Skeletal muscle tissue (tissue), 4 donors: ENCODE results near the gene C15orf40. TPM values are rescaled to one million over a fixed set of nuclear protein-coding genes. Genes with fewer than 3 reads are reported as not detected.
"Not testable (repeated sequence)": the region's sequence is repeated elsewhere in the genome, so short reads cannot be mapped to it uniquely, and the experiment has no call there.

Experiments
- H3K27ac ChIP-seq: one replicate; pipeline ENCODE4 v1.7.0; 2013; ENCODE audit warnings: mild to moderate bottlenecking, low read depth, low read length, inconsistent platforms
- H3K27me3 ChIP-seq, 3 donors: one replicate each; pipeline ENCODE4 v1.7.0; 2013; ENCODE audit warnings: low read length in 3 of 3; ENCODE audit not compliant: control insufficient read depth in 3 of 3, insufficient read depth in 3 of 3
- H3K36me3 ChIP-seq, 3 donors: one replicate each; pipeline ENCODE4 v1.7.0; 2013; ENCODE audit warnings: low read length in 3 of 3; ENCODE audit not compliant: control insufficient read depth in 3 of 3, insufficient read depth in 3 of 3
- H3K4me1 ChIP-seq, 3 donors: one replicate each; pipeline ENCODE4 v1.7.0; 2013; ENCODE audit warnings: low read length in 3 of 3, mild to moderate bottlenecking in 3 of 3; ENCODE audit not compliant: control insufficient read depth in 3 of 3, insufficient read depth in 3 of 3
- H3K4me3 ChIP-seq, 3 donors: one replicate each; pipeline ENCODE4 v1.7.0; 2013; ENCODE audit warnings: low read length in 3 of 3
- H3K9ac ChIP-seq, 3 donors: one replicate each; pipeline ENCODE4 v1.7.0; 2013; ENCODE audit warnings: low read length in 3 of 3, mild to moderate bottlenecking in 3 of 3, moderate library complexity in 2 of 3, low read depth in 1 of 3
- H3K9me3 ChIP-seq, 3 donors: one replicate each; pipeline ENCODE4 v1.7.0; 2013; ENCODE audit warnings: low read length in 3 of 3; ENCODE audit not compliant: control insufficient read depth in 3 of 3
- total RNA-seq: library from RNA; depleted of rRNA; stranded (reverse); fragments of >200 nt; gene quantifications from one replicate; pipeline ENCODE4 v1.2.3, GENCODE V29; 2014
- donor health status: Osteomylitis.

Gene C15orf40
- total RNA-seq, 1 donor from 2014 or later, result 18.3 TPM

- H3K9ac ChIP-seq, result no peak overlapping the region
- H3K9me3 ChIP-seq, result no peaks in the 10 kb centered on the region
- H3K4me1 ChIP-seq, result peaks cover 22 to 67% (median 54%) of the 10 kb centered on the region in 3 donors
- H3K36me3 ChIP-seq, result no peaks in the 10 kb centered on the region
- no peak overlapping the region for H3K4me3 ChIP-seq
- no peak overlapping the region for H3K27ac ChIP-seq
- no peaks in the 10 kb centered on the region for H3K27me3 ChIP-seq
Measured at GRCh38 chr15:82946155-82946701, 65.2 kb downstream of the C15orf40 start.

- Histone ChIP-seq H3K27me3 (no peaks in the 10 kb centered on the region), H3K4me1 (peaks cover 18 to 63% (median 48%) of the 10 kb centered on the region in 3 donors), H3K9me3 (no peaks in the 10 kb centered on the region), H3K9ac (no peak overlapping the region), H3K27ac (no peak overlapping the region), H3K36me3 (no peaks in the 10 kb centered on the region), H3K4me3 (no peak overlapping the region)
Measured at GRCh38 chr15:82945326-82945725, 66.1 kb downstream of the C15orf40 start.

GRCh38 chr15:82944821-82945220 lies 66.6 kb downstream of the C15orf40 start:
- Histone ChIP-seq H3K9ac (no peak overlapping the region), H3K27ac (no peak overlapping the region), H3K27me3 (no peaks in the 10 kb centered on the region), H3K36me3 (no peaks in the 10 kb centered on the region), H3K4me3 (no peak overlapping the region), H3K9me3 (no peaks in the 10 kb centered on the region), H3K4me1 (peaks cover 18 to 61% (median 43%) of the 10 kb centered on the region in 3 donors)

- no peak overlapping the region for H3K4me3 ChIP-seq
- H3K27ac ChIP-seq, result no peak overlapping the region
- no peaks in the 10 kb centered on the region for H3K36me3 ChIP-seq
- H3K27me3 ChIP-seq, result no peaks in the 10 kb centered on the region
- peaks cover 18 to 56% (median 35%) of the 10 kb centered on the region in 3 donors for H3K4me1 ChIP-seq
- H3K9ac ChIP-seq, result no peak overlapping the region
- H3K9me3 ChIP-seq, result no peaks in the 10 kb centered on the region
Measured at GRCh38 chr15:82944056-82944455, 67.4 kb downstream of the C15orf40 start.

- no peaks in the 10 kb centered on the region for H3K9me3 ChIP-seq
- H3K9ac ChIP-seq, result no peak overlapping the region
- peak overlapping the region; percentile 41 for H3K27ac ChIP-seq
- H3K36me3 ChIP-seq, result no peaks in the 10 kb centered on the region
- peak overlapping the region in 1 of 3 donors; percentile 35 for H3K4me3 ChIP-seq
- no peaks in the 10 kb centered on the region for H3K27me3 ChIP-seq
- peaks cover 18 to 52% (median 28%) of the 10 kb centered on the region in 3 donors for H3K4me1 ChIP-seq
Measured at GRCh38 chr15:82943176-82943575, 68.3 kb downstream of the C15orf40 start.

GRCh38 chr15:82942691-82943090 lies 68.7 kb downstream of the C15orf40 start:
- no peak overlapping the region for H3K9ac ChIP-seq
- peak overlapping the region; percentile 41 for H3K27ac ChIP-seq
- H3K9me3 ChIP-seq, result no peaks in the 10 kb centered on the region
- peaks cover 20 to 53% (median 31%) of the 10 kb centered on the region in 3 donors for H3K4me1 ChIP-seq
- H3K36me3 ChIP-seq, result no peaks in the 10 kb centered on the region
- H3K27me3 ChIP-seq, result no peaks in the 10 kb centered on the region
- peak overlapping the region in 1 of 3 donors; percentile 35 for H3K4me3 ChIP-seq

GRCh38 chr15:82939678-82940077 lies 71.8 kb downstream of the C15orf40 start:
- not testable (repeated sequence) for H3K27ac ChIP-seq, H3K9me3 ChIP-seq, H3K36me3 ChIP-seq, H3K4me3 ChIP-seq, H3K9ac ChIP-seq, H3K27me3 ChIP-seq
- H3K4me1 ChIP-seq, result peaks cover 23 to 64% (median 55%) of the 10 kb centered on the region in 3 donors

Other genes starting within 250 kb of the C15orf40 start
- 26.6 TPM for gene FSD2, start 205.6 kb downstream of the C15orf40 start, total RNA-seq
- 6.8 TPM for gene WHAMM, start 202.0 kb downstream of the C15orf40 start, total RNA-seq
- gene HOMER2, start 58.9 kb downstream of the C15orf40 start, total RNA-seq, result 11.0 TPM
- gene RAMAC, start 25.4 kb downstream of the C15orf40 start, total RNA-seq, result 26.1 TPM
- gene BTBD1, start 55.6 kb upstream of the C15orf40 start, total RNA-seq, result 99.7 TPM
- 28.7 TPM for gene TM6SF1, start 96.0 kb upstream of the C15orf40 start, total RNA-seq
- gene HDGFL3, start 196.2 kb upstream of the C15orf40 start, total RNA-seq, result 11.5 TPM